Measurements from ENCODE around the gene CAMKK1.

- TF ChIP-seq CTCF (conservative IDR thresholded peaks at IDR 0.05; ENCODE audit: low read depth in 2 of 2) (no peak), POLR2AphosphoS5 (IDR thresholded peaks at IDR 0.05; ENCODE audit: low read depth) (no peak), EZH2 (IDR thresholded peaks at IDR 0.05; ENCODE audit: low read depth, unreplicated experiment) (no peak), ZNF114 (CRISPR knock-in tag; IDR thresholded peaks at IDR 0.05) (no peak), JUNB (IDR thresholded peaks at IDR 0.05; ENCODE audit: unreplicated experiment) (no peak), REST (IDR thresholded peaks at IDR 0.05; ENCODE audit: unreplicated experiment) (no peak), CREB1 (CRISPR knock-in tag; IDR thresholded peaks at IDR 0.05; ENCODE audit: low read depth) (no peak), EZH2phosphoT487 (IDR thresholded peaks at IDR 0.05; ENCODE audit: unreplicated experiment) (no peak), NANOG (IDR thresholded peaks at IDR 0.05; ENCODE audit: borderline replicate concordance) (no peak), STAT1 (IDR thresholded peaks at IDR 0.05; ENCODE audit: unreplicated experiment) (no peak)
Measured at GRCh38 chr17:3893720-3894116, 865 bp upstream of the CAMKK1 start.

All from GM23338 (cell line).